Measurements from ENCODE around the gene PRKD1.
"Not testable (repeated sequence)": the region's sequence is repeated elsewhere in the genome, so short reads cannot be mapped to it uniquely, and the experiment has no call there.

PRKD1 gene

GRCh38 chr14:29798108-29798663 is 129.5 kb downstream of the PRKD1 start:
- no peak for DNase-seq

- no peak for DNase-seq
Observed at GRCh38 chr14:29796853-29797252, 130.8 kb downstream of the PRKD1 start.

GRCh38 chr14:29789475-29789874 is 138.2 kb downstream of the PRKD1 start:
- no peak for DNase-seq

GRCh38 chr14:29788093-29788492 is 139.6 kb downstream of the PRKD1 start:
- DNase-seq: no peak

- no peak for DNase-seq
Observed at GRCh38 chr14:29783556-29783955, 144.1 kb downstream of the PRKD1 start.

GRCh38 chr14:29782041-29782440 is 145.6 kb downstream of the PRKD1 start:
- DNase-seq: no peak

- DNase-seq: not testable (repeated sequence)
Observed at GRCh38 chr14:29777142-29777541, 150.5 kb downstream of the PRKD1 start.

- peak; percentile 48 for DNase-seq
Observed at GRCh38 chr14:29773990-29774389, 153.7 kb downstream of the PRKD1 start.

GRCh38 chr14:29763342-29763858 is 164.2 kb downstream of the PRKD1 start:
- DNase-seq: no peak

- DNase-seq: no peak
Observed at GRCh38 chr14:29759521-29760340, 167.9 kb downstream of the PRKD1 start.

- no peak for DNase-seq
Observed at GRCh38 chr14:29757711-29758233, 169.9 kb downstream of the PRKD1 start.

- no peak for DNase-seq
Observed at GRCh38 chr14:29757188-29757680, 170.4 kb downstream of the PRKD1 start.

- no peak for DNase-seq
Observed at GRCh38 chr14:29756019-29756385, 171.6 kb downstream of the PRKD1 start.

- DNase-seq: no peak
Observed at GRCh38 chr14:29755311-29756018, 172.2 kb downstream of the PRKD1 start.

- no peak for DNase-seq
Observed at GRCh38 chr14:29754134-29754533, 173.5 kb downstream of the PRKD1 start.

- DNase-seq: no peak
Observed at GRCh38 chr14:29752221-29752923, 175.3 kb downstream of the PRKD1 start.

GRCh38 chr14:29749829-29750228 is 177.8 kb downstream of the PRKD1 start:
- DNase-seq: no peak

GRCh38 chr14:29749327-29749726 is 178.3 kb downstream of the PRKD1 start:
- DNase-seq: no peak

- no peak for DNase-seq
Observed at GRCh38 chr14:29745863-29746262, 181.8 kb downstream of the PRKD1 start.

GRCh38 chr14:29743531-29743930 is 184.1 kb downstream of the PRKD1 start:
- peak; percentile 10 for DNase-seq

- DNase-seq: peak; percentile 81
Observed at GRCh38 chr14:29741909-29742401, 185.7 kb downstream of the PRKD1 start.

- no peak for DNase-seq
Observed at GRCh38 chr14:29740491-29740890, 187.2 kb downstream of the PRKD1 start.

GRCh38 chr14:29738950-29739349 is 188.7 kb downstream of the PRKD1 start:
- DNase-seq: no peak

Data from NCI-H1092 (cell line).